Measurements from ENCODE around the gene GBX1.

DNA sequence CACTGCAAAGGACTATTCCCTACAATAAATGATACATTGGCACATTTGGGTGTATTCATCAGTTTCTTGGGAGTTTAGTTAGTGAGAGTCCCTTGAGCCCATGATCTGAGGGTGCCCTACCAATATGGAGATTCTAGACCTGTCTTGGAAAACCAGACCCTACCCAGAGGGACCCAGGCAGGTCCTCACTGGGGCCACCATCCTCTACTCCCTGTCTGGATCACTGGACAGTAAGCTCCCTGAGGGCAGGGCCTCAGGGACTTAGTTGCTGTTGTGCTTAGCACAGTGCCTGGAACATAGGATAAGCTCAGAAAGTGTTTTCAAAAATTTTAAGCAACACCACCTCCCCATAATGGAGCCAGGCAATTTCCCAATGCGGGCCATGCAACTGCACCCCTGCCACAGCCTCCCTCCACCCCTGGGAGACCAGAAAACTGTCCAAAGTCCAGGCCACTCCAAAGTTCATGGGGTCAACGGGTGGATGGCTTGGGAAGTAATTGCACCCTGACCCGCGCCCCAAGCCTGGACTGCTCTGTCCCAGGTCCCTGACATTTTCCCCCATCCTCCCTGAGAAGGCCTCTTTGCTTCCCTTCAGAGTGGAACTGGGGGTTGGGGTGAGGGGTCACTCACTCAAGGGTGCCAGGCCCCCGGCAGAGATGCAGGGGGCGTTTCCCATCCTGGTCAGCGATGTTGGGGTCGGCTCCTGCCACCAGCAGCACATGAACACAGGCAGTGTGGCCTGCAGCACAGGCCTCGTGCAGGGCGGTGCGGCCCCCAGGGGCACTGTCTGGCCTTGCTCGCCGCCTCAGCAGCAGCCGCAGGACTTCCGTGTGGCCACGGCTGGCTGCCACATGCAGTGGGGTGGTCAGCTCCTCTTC, 18.5 kb upstream of the GBX1 start:
- no peak for TF ChIP-seq CTCF (IDR thresholded peaks at IDR 0.05; ENCODE audit: low read depth, low read length)
- no peak for TF ChIP-seq EZH2phosphoT487 (IDR thresholded peaks at IDR 0.05; ENCODE audit: low read depth)
